HT1080 (cell line): Measurements from ENCODE around the gene TBCB. TPM values are rescaled to one million over a fixed set of nuclear protein-coding genes. Genes with fewer than 3 reads are reported as not detected.
"Not testable (repeated sequence)": the region's sequence is repeated elsewhere in the genome, so short reads cannot be mapped to it uniquely, and the experiment has no call there.

Experiments
- DNase-seq: peaks from one replicate; pipeline ENCODE4 v3.0.0-alpha.2; 2015; ENCODE audit warnings: low read depth
- total RNA-seq: library from RNA; depleted of rRNA; stranded (reverse); fragments of >200 nt; shearing (Covaris generic); gene quantifications from 2 replicates; pipeline ENCODE4 v1.2.3, GENCODE V29; 2014; rRNA removed

Gene TBCB
- total RNA-seq, 1 experiment from 2014 or later = 193 TPM

DNA sequence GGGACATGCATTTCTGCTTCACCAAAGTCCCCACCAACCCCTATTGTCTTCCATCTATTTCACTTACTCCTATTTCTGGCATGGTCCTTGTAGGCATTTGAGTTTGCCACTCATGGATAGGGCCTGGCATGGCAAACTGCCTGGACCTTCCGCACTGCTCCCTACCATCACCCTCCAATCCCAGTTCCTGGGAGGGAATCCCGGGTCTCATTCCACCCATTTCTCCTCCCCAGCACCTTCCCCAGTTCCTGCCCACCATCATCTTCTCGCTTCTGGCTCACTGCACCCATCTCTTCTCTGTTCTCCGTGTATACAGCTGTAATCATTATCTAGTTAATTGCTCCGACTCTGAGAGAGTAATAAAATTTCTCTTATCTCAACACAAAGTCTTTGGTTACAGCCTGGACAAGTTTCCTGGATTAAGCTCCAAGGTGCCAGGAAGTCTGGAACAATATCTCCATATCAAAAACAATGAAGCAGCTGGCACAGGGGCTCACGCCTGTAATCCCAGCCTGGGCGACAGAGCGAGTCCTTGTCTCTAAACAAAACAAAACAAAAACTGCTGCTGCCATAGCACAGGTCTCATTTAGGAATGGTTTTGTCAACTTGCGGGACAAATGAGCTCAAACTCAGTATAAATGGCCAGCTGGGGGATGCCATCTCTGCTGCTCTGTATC is 54.0 kb downstream of the TBCB start:
- no peak for DNase-seq

DNA sequence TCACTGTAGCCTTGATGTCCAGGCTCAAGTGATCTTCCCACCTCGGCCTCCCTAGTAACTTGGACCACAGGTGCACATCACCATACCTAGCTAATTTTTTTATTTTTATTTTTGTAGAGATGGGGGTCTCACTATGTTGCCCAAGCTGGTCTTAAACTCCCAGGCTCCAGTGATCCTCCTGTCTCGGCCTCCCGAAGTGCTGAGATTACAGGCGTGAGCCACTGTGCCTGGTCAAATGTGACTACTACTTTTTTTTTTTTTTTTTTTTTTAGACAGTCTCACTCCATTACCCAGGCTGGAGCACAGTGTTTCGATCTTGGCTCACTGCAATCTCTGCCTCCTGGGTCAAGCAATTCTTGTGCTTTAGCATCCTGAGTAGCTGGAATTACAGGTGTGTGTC is 57.6 kb downstream of the TBCB start:
- DNase-seq = no peak

DNA sequence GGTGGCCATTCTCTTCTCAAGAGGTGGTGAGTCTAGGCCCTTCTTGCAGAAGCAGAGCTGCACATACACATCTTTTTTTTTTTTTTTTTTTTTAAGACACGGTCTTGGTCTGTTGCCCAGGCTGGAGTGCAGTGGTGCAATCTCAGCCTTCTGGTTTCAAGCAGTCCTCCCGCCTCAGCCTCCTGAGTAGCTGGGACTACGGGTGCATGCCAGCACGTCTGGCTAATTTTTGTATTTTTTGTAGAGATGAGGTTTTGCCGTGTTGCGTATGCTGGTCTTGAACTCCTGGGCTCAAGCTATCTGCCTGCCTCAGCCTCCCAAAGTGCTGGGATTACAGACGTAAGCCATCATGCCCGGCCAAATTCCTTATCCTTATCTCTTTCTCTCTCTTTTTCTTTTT is 58.6 kb downstream of the TBCB start:
- DNase-seq = not testable (repeated sequence)

Other genes with a start within 250 kb of the TBCB start
- gene APLP1, start 246.9 kb upstream of the TBCB start, total RNA-seq = 1.6 and 6.6 TPM in 2 replicates
- 5.8 and 5.9 TPM in 2 replicates for gene NFKBID, start 214.9 kb upstream of the TBCB start, total RNA-seq
- gene HCST, start 212.9 kb upstream of the TBCB start, total RNA-seq = not detected in 2 replicates
- not detected in 2 replicates for gene TYROBP, start 207.2 kb upstream of the TBCB start, total RNA-seq
- gene LRFN3, start 179.1 kb upstream of the TBCB start, total RNA-seq = 1.9 and 3.4 TPM in 2 replicates
- 18.0 and 22.9 TPM in 2 replicates for gene SDHAF1, start 120.3 kb upstream of the TBCB start, total RNA-seq
- not detected in 2 replicates for gene SYNE4, start 106.7 kb upstream of the TBCB start, total RNA-seq
- gene ALKBH6, start 101.3 kb upstream of the TBCB start, total RNA-seq = 13.9 and 15.3 TPM in 2 replicates
- gene CLIP3, start 82.6 kb upstream of the TBCB start, total RNA-seq = 0.45 TPM in 1 of 2 replicates, not detected in the other
- gene THAP8, start 61.2 kb upstream of the TBCB start, total RNA-seq = 2.4 and 2.6 TPM in 2 replicates
- gene WDR62, start 60.6 kb upstream of the TBCB start, total RNA-seq = 17.4 and 20.2 TPM in 2 replicates
- not detected in 2 replicates for gene OVOL3, start 4.3 kb upstream of the TBCB start, total RNA-seq
- 124 and 135 TPM in 2 replicates for gene POLR2I, start 593 bp upstream of the TBCB start, total RNA-seq
- 391 and 431 TPM in 2 replicates for gene CAPNS1, start 24.6 kb downstream of the TBCB start, total RNA-seq
- not detected in 2 replicates for gene COX7A1, start 37.0 kb downstream of the TBCB start, total RNA-seq
- gene ZNF565, start 99.2 kb downstream of the TBCB start, total RNA-seq = 0.90 and 2.2 TPM in 2 replicates
- gene ZNF146, start 99.6 kb downstream of the TBCB start, total RNA-seq = 78.2 and 94.5 TPM in 2 replicates